GM18499 (cell line): ENCODE results near the gene STMN3.

ENCODE experiments used
- ATAC-seq: cut with Tn5 transposase; IDR thresholded peaks from one replicate; pipeline ENCODE4 v1.9.1; 2021; ENCODE audit warnings: moderate number of reproducible peaks; ENCODE audit not compliant: insufficient read depth, unreplicated experiment

The STMN3 gene

GRCh38 chr20:63592661-63593060 is 60.6 kb downstream of the STMN3 start:
- ATAC-seq: no peak

GRCh38 chr20:63591786-63592355 is 61.4 kb downstream of the STMN3 start:
- no peak for ATAC-seq

GRCh38 chr20:63591147-63591533 is 62.1 kb downstream of the STMN3 start:
- no peak for ATAC-seq

- no peak for ATAC-seq
Measured at GRCh38 chr20:63590218-63591146, 62.7 kb downstream of the STMN3 start.
